ENCODE data around the gene TBX19. TPM values are rescaled to one million over a fixed set of nuclear protein-coding genes. Genes with fewer than 3 reads are reported as not detected.
A peak's percentile ranks its signal among the peaks of the same experiment; 100 is the strongest.

Gene TBX19
- total RNA-seq, 2 donors from 2014 or later = 8.4 to 9.9 TPM

DNA sequence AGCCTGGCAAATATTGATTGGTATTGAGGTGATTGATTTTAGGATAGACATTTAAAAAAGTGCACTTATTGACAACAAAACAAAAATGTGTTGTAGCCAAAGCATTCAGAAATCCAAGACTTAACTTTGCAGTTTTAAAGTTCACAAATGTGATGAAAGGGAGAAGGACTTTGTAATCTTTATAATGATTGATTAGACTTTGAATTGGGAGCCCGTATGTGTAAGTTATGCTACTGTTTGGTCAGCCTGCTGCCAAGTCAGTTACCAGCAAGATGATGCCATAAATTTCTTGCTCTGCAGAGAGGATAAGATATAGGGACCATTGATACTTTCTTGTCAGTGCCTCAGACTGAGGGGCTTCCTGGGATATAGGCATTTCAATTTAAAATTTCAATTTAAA lies 39.5 kb downstream of the TBX19 start:
- ATAC-seq (ENCODE audit: insufficient number of reproducible peaks, low FRiP score, low read depth) (no peak), DNase-seq (ENCODE audit: low spot score) (no peak)
- no peak for TF ChIP-seq CTCF (IDR thresholded peaks at IDR 0.05)
- Histone ChIP-seq H3K9me3 (no peaks in the 10 kb centered on the region), H3K27ac (no peak overlapping the region), H3K27me3 (replicated peaks; ENCODE audit: insufficient read depth) (no peaks in the 10 kb centered on the region), H3K4me3 (no peak overlapping the region), H3K36me3 (no peaks in the 10 kb centered on the region), H3K4me1 (ENCODE audit: control insufficient read depth in 1 of 2, low read depth in 2 of 2) (no peaks in the 10 kb centered on the region)

GRCh38 chr1:168320800-168321450 lies 40.2 kb downstream of the TBX19 start:
- DNase-seq (ENCODE audit: low spot score) = peak; percentile 7
- H3K4me1 ChIP-seq (ENCODE audit: control insufficient read depth in 1 of 2, low read depth in 2 of 2) = no peaks in the 10 kb centered on the region
- no peak overlapping the region for H3K27ac ChIP-seq
- no peak overlapping the region for H3K4me3 ChIP-seq
- H3K27me3 ChIP-seq (replicated peaks; ENCODE audit: insufficient read depth) = no peaks in the 10 kb centered on the region
- H3K36me3 ChIP-seq = no peaks in the 10 kb centered on the region
- H3K9me3 ChIP-seq = no peaks in the 10 kb centered on the region
- TF ChIP-seq CTCF (IDR thresholded peaks at IDR 0.05) = no peak
- peak; percentile 74 for ATAC-seq (ENCODE audit: insufficient number of reproducible peaks, low FRiP score, low read depth)

GRCh38 chr1:168321945-168322344 lies 41.3 kb downstream of the TBX19 start:
- H3K4me1 ChIP-seq (ENCODE audit: control insufficient read depth in 1 of 2, low read depth in 2 of 2) = no peaks in the 10 kb centered on the region
- no peaks in the 10 kb centered on the region for H3K27me3 ChIP-seq (replicated peaks; ENCODE audit: insufficient read depth)
- no peaks in the 10 kb centered on the region for H3K36me3 ChIP-seq
- DNase-seq (ENCODE audit: low spot score) = no peak
- no peak overlapping the region for H3K4me3 ChIP-seq
- no peak overlapping the region for H3K27ac ChIP-seq
- ATAC-seq (ENCODE audit: insufficient number of reproducible peaks, low FRiP score, low read depth) = no peak
- no peaks in the 10 kb centered on the region for H3K9me3 ChIP-seq
- TF ChIP-seq CTCF (IDR thresholded peaks at IDR 0.05) = no peak

GRCh38 chr1:168324745-168325425 lies 44.2 kb downstream of the TBX19 start:
- H3K27ac ChIP-seq = no peak overlapping the region
- no peak overlapping the region for H3K4me3 ChIP-seq
- H3K4me1 ChIP-seq (ENCODE audit: control insufficient read depth in 1 of 2, low read depth in 2 of 2) = no peaks in the 10 kb centered on the region
- H3K27me3 ChIP-seq (replicated peaks; ENCODE audit: insufficient read depth) = no peaks in the 10 kb centered on the region
- DNase-seq (ENCODE audit: low spot score) (no peak), ATAC-seq (ENCODE audit: insufficient number of reproducible peaks, low FRiP score, low read depth) (no peak)
- H3K9me3 ChIP-seq = no peaks in the 10 kb centered on the region
- TF ChIP-seq CTCF (IDR thresholded peaks at IDR 0.05) = no peak
- no peaks in the 10 kb centered on the region for H3K36me3 ChIP-seq

GRCh38 chr1:168328731-168329364 lies 48.2 kb downstream of the TBX19 start:
- no peaks in the 10 kb centered on the region for H3K9me3 ChIP-seq
- no peak for ATAC-seq (ENCODE audit: insufficient number of reproducible peaks, low FRiP score, low read depth)
- TF ChIP-seq CTCF (IDR thresholded peaks at IDR 0.05) = no peak
- H3K27me3 ChIP-seq (replicated peaks; ENCODE audit: insufficient read depth) = no peaks in the 10 kb centered on the region
- no peak overlapping the region for H3K27ac ChIP-seq
- H3K4me3 ChIP-seq = no peak overlapping the region
- no peaks in the 10 kb centered on the region for H3K4me1 ChIP-seq (ENCODE audit: control insufficient read depth in 1 of 2, low read depth in 2 of 2)
- DNase-seq (ENCODE audit: low spot score) = no peak
- no peaks in the 10 kb centered on the region for H3K36me3 ChIP-seq
